ENCODE data around the gene ADGRL4.

GRCh38 chr1:79042539-79042938, 36.0 kb upstream of the ADGRL4 start:
- TF ChIP-seq POLR2AphosphoS5 (IDR thresholded peaks at IDR 0.05; ENCODE audit: insufficient read depth, low read depth, low read length): no peak
- TF ChIP-seq POLR2A (IDR thresholded peaks at IDR 0.05; ENCODE audit: low read depth, low read length): no peak
